ENCODE measurements around the gene ARL6IP5. TPM values are rescaled to one million over a fixed set of nuclear protein-coding genes. Genes with fewer than 3 reads are reported as not detected.

The ARL6IP5 gene
- total and polyA plus RNA-seq, 9 of the 15 experiments (the other 6 are each of a cell fraction or from before 2014, with no cell fraction given): 10.3 to 54.0 (median 12.7) TPM

DNA sequence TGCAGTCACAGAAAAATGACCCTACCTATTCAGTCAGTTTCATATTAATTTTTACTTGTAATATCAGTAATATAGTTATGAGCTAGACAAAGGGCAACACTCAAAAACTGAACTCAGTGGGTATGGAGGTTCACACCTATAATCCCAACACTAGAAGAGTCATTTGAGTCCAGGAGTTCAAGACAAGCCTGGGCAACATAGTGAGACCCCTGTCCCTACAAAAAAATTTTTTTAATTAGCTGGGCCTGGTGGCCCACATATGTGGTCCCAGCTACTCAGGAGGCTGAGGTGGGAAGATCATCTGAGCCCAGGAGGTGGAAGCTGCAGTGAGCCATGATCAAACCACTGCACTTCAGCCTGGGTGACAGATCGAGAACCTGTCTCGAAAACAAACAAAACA, 35.7 kb upstream of the ARL6IP5 start:
- Histone ChIP-seq H3K36me3 (ENCODE audit: control insufficient read depth, insufficient read depth, low read length) (peaks cover 45% of the 10 kb centered on the region; the same call in 2 of the 3 replicates), H3K4me1 (replicated peaks in 1 of 2; ENCODE audit: control insufficient read depth in 2 of 2, insufficient read depth in 2 of 2, low read length in 2 of 2) (peaks cover 0 to 7% of the 10 kb centered on the region in 2 experiments; a peak in 2 of 5 replicates), H3K4me2 (ENCODE audit: insufficient read depth, low read length) (no peak overlapping the region), H2AFZ (ENCODE audit: low read depth, low read length) (no peak overlapping the region), H3K9ac (ENCODE audit: insufficient read depth in 1 of 2, low read depth in 2 of 2, low read length in 2 of 2) (no peak overlapping the region), H3K79me2 (ENCODE audit: control insufficient read depth, insufficient read depth, low read length) (peaks cover 43% of the 10 kb centered on the region), H3K27me3 (ENCODE audit: control insufficient read depth in 2 of 2, insufficient read depth in 2 of 2, low read length in 2 of 2) (no peaks in the 10 kb centered on the region), H3K27ac (ENCODE audit: extremely low read depth, low read depth, low read length) (no peak overlapping the region), H4K20me1 (replicated peaks; ENCODE audit: control insufficient read depth, insufficient read depth, low read length) (no peaks in the 10 kb centered on the region; the same call in 1 of the 2 replicates), H3K9me3 (replicated peaks; ENCODE audit: control insufficient read depth, insufficient read depth, low read depth, low read length) (no peaks in the 10 kb centered on the region), H3K9me1 (ENCODE audit: control insufficient read depth, insufficient read depth, low read length) (no peaks in the 10 kb centered on the region), H3K4me3 (no peak overlapping the region)
- DNase-seq (ENCODE audit: extremely low read depth in 1 of 4, low spot score in 3 of 4) (no peak), ATAC-seq (no peak), FAIRE-seq (no peak)
- WGBS (ENCODE audit: insufficient coverage, low coverage, missing lambda C conversion rate): 89% methylated on average over 2 of the region's 2 CpGs
- POLR2A ChIA-PET: interaction anchor here (1.2 kb wide), 1 partner anchor 43 kb away, joined by 3 read pairs; no protein-coding TSS in a partner anchor
- TF ChIP-seq CHCHD3 (CRISPR knock-in tag; IDR thresholded peaks at IDR 0.05): no peak
- peak; percentile 33; the same call in 1 of the 2 replicates for TF ChIP-seq ZNF121 (CRISPR knock-in tag; conservative IDR thresholded peaks at IDR 0.05)
- CTCF ChIA-PET (ENCODE audit: low intra/inter-chr PET ratio): no interaction called here
- in situ Hi-C loops (cut with MboI) (no loop called here), intact Hi-C loops (cut with micrococcal nuclease) (no loop called here)
- no TSS peak for BruUV-seq (replicated peaks)

GRCh38 chr3:69051756-69052471, 32.8 kb upstream of the ARL6IP5 start, which contains the start of gene TMF1:
Gene TMF1 (minus strand): TSS chr3:69052333. CDS start chr3:69052086, 247 bp downstream.
- Histone ChIP-seq H2AFZ (ENCODE audit: low read depth, low read length) (peak within 1 kb of the TSS; percentile 85), H3K27ac (ENCODE audit: extremely low read depth, low read depth, low read length) (peak within 1 kb of the TSS; percentile 95), H3K9ac (ENCODE audit: insufficient read depth in 1 of 2, low read depth in 2 of 2, low read length in 2 of 2) (peak within 1 kb of the TSS; percentile 97 to 98), H3K79me2 (ENCODE audit: control insufficient read depth, insufficient read depth, low read length) (peaks cover 43% of the 10 kb centered on the region), H3K9me3 (replicated peaks; ENCODE audit: control insufficient read depth, insufficient read depth, low read depth, low read length) (no peaks in the 10 kb centered on the region), H3K36me3 (ENCODE audit: control insufficient read depth, insufficient read depth, low read length) (peaks cover 40% of the 10 kb centered on the region; the same call in 2 of the 3 replicates), H4K20me1 (replicated peaks; ENCODE audit: control insufficient read depth, insufficient read depth, low read length) (no peaks in the 10 kb centered on the region; the same call in 1 of the 2 replicates), H3K4me3 (peak within 1 kb of the TSS; percentile 93), H3K4me2 (ENCODE audit: insufficient read depth, low read length) (peak within 1 kb of the TSS; percentile 96), H3K27me3 (ENCODE audit: control insufficient read depth in 2 of 2, insufficient read depth in 2 of 2, low read length in 2 of 2) (no peaks in the 10 kb centered on the region), H3K4me1 (replicated peaks in 1 of 2; ENCODE audit: control insufficient read depth in 2 of 2, insufficient read depth in 2 of 2, low read length in 2 of 2) (peaks cover 0 to 7% of the 10 kb centered on the region in 2 experiments; a peak in 2 of 5 replicates), H3K9me1 (ENCODE audit: control insufficient read depth, insufficient read depth, low read length) (no peaks in the 10 kb centered on the region)
- ChIA-PET POLR2A (interaction anchor here (0.6 to 1.7 kb wide), 7 partner anchors 8 to 234 kb away, joined by 3 to 5 read pairs (median 4); no protein-coding TSS in a partner anchor), CTCF (ENCODE audit: low intra/inter-chr PET ratio) (no interaction called here)
- TSS peak; percentile 52 for BruUV-seq (replicated peaks)
- WGBS (ENCODE audit: insufficient coverage, low coverage, missing lambda C conversion rate): under 1% methylated on average over 37 of the region's 45 CpGs
- in situ Hi-C loops (cut with MboI) (no loop called here), intact Hi-C loops (cut with micrococcal nuclease) (loop anchor here (1.0 kb wide), 1 partner anchor 28 kb away; the partner anchor contains the start of gene UBA3)
- DNase-seq (ENCODE audit: extremely low read depth in 1 of 4, low spot score in 3 of 4): peak; percentile 89 to 96 (median 90)
- peak; percentile 99 for FAIRE-seq
- peak; percentile 92 for ATAC-seq
- TF ChIP-seq GABPB1 (CRISPR knock-in tag; IDR thresholded peaks at IDR 0.05) (peak; percentile 95), PML (IDR thresholded peaks at IDR 0.05; ENCODE audit: low read length) (peak; percentile 40; the same call in 1 of the 2 replicates), ZNF707 (CRISPR knock-in tag; conservative IDR thresholded peaks at IDR 0.05) (no peak), CHD2 (IDR thresholded peaks at IDR 0.05; ENCODE audit: low read depth, low read length) (peak; percentile 81), ETV1 (tag; conservative IDR thresholded peaks at IDR 0.05; ENCODE audit: low read depth) (peak; percentile 71; the same call in 1 of the 2 replicates), EHMT2 (IDR thresholded peaks at IDR 0.05) (no peak), SPI1 (IDR thresholded peaks at IDR 0.05; ENCODE audit: borderline replicate concordance, low read depth, low read length) (no peak), RBBP5 (IDR thresholded peaks at IDR 0.05; ENCODE audit: borderline replicate concordance, insufficient read depth, low read length, poor library complexity, severe bottlenecking) (peak; percentile 46), FOS (IDR thresholded peaks at IDR 0.05; ENCODE audit: extremely low read depth, insufficient read length) (no peak), MYC (IDR thresholded peaks at IDR 0.05; ENCODE audit: low read depth, low read length) (peak; percentile 36; the same call in 1 of the 2 replicates), MYC (CRISPR knock-in tag; IDR thresholded peaks at IDR 0.05; ENCODE audit: borderline replicate concordance, low read depth) (no peak; the same call in 1 of the 2 replicates), ELF2 (CRISPR knock-in tag; IDR thresholded peaks at IDR 0.05) (0 out of 2 replicates have a peak, but pooled peaks have one; percentile 75), HNRNPLL (IDR thresholded peaks at IDR 0.05; ENCODE audit: low read depth, low read length, poor library complexity, severe bottlenecking) (no peak)

Data from K562 (cell line).